Stimulated activated naive B cell treated with anti-CD40 and anti-IgM and Interleukin-4, amounts not matched to agents 10 μg/mL and 1 μg/mL and 100 μg/mL, for 72 hours (primary cell): ENCODE data around the gene BPHL.
"Not testable (repeated sequence)": the region's sequence is repeated elsewhere in the genome, so short reads cannot be mapped to it uniquely, and the experiment has no call there.

ENCODE experiments used
- ATAC-seq, 2 donors: fragments of 150-1000 bp; cut with Tn5 transposase; replicated peaks; 2 replicates each; pipeline ENCODE4 v1.10.0; 2021; ENCODE audit warnings: moderate library complexity in 1 of 2
- DNase-seq: peaks from one replicate; pipeline ENCODE4 v3.0.0; 2021
- H3K27ac Mint-ChIP-seq: one replicate; pipeline ENCODE4 v1.8.0; 2022; ENCODE audit warnings: mild to moderate bottlenecking, mixed read lengths
- H3K27me3 Mint-ChIP-seq, 2 donors: one replicate each; pipeline ENCODE4 v1.8.0; 2022; ENCODE audit warnings: mixed read lengths in 2 of 2
- H3K36me3 Mint-ChIP-seq, 2 donors: one replicate each; pipeline ENCODE4 v1.8.0; 2022; ENCODE audit warnings: mixed read lengths in 2 of 2, mild to moderate bottlenecking in 1 of 2
- H3K4me1 Mint-ChIP-seq, 2 donors: one replicate each; pipeline ENCODE4 v1.8.0; 2022; ENCODE audit warnings: mixed read lengths in 2 of 2, mild to moderate bottlenecking in 1 of 2
- H3K4me3 Mint-ChIP-seq, 2 donors: one replicate each; pipeline ENCODE4 v1.8.0; 2022; ENCODE audit warnings: mild to moderate bottlenecking in 2 of 2, mixed read lengths in 2 of 2, moderate library complexity in 1 of 2
- H3K9me3 Mint-ChIP-seq, 2 donors: one replicate each; pipeline ENCODE4 v1.8.0; 2022; ENCODE audit warnings: mixed read lengths in 2 of 2, mild to moderate bottlenecking in 1 of 2

BPHL gene

DNA sequence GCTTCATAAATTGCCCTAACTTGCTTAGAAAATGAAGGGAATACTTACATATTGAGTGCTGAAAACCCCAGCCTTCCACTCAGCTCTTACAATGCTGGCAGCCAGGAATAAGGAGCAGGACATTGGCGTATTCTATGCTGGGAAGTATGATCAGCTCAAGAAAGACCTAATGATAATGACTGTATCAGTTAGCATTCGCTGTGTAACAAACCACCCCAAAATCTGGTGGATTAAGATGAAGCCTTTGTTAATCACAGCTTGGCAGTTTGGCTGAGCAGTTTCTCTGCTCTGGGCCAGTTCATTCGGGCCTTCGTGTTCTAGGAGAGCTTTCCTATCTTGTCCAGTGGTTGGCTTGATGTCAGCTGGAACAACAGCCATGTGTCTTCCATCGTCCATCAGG lies 72.3 kb downstream of the BPHL start:
- no peaks in the 10 kb centered on the region for H3K36me3 Mint-ChIP-seq
- peaks cover 9 to 32% of the 10 kb centered on the region in 2 donors for H3K27me3 Mint-ChIP-seq
- no peak overlapping the region for H3K27ac Mint-ChIP-seq
- no peaks in the 10 kb centered on the region for H3K4me1 Mint-ChIP-seq
- no peak for DNase-seq
- no peak overlapping the region for H3K4me3 Mint-ChIP-seq
- no peak for ATAC-seq
- H3K9me3 Mint-ChIP-seq: no peaks in the 10 kb centered on the region

DNA sequence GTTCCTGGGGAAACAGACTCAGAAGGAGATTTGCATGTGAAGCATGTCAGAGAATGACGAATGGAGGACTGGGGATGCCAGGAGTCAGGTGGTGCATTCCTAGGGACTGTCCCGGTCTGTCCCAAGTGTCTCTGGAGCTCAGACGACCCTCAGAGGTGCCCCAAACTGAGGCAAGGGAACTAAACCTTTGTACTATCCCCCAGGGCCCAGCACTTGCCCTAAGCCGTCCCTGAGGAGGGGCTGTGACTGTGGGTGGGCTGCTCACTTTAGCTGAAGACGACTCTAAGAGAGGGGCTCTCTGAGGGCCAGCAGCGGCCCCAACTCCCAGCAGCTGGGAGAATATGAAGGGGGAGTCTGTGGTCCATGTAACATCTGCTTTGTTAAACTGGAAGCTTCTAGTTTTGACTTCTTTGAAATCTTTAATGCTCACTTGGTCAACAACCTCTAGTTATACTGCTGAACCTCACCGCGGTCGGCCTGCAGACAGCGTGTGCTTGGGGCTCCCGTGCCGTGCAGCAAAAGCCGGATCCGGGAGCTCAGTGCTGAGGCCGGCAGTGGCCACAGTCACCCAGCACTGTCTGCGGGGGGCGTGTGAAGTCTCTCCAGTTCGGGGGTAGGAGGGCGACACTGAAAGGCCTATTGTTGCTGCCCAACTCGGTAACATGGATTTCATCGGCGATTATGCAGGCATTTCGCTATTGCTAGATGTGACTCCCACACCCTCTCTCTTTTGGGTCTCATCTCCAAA lies 74.8 kb downstream of the BPHL start:
- Mint-ChIP-seq H3K27me3 (peaks cover 0 to 13% of the 10 kb centered on the region in 2 donors), H3K9me3 (no peaks in the 10 kb centered on the region), H3K27ac (no peak overlapping the region), H3K4me1 (no peaks in the 10 kb centered on the region), H3K36me3 (no peaks in the 10 kb centered on the region), H3K4me3 (no peak overlapping the region)
- DNase-seq (no peak), ATAC-seq (no peak)

DNA sequence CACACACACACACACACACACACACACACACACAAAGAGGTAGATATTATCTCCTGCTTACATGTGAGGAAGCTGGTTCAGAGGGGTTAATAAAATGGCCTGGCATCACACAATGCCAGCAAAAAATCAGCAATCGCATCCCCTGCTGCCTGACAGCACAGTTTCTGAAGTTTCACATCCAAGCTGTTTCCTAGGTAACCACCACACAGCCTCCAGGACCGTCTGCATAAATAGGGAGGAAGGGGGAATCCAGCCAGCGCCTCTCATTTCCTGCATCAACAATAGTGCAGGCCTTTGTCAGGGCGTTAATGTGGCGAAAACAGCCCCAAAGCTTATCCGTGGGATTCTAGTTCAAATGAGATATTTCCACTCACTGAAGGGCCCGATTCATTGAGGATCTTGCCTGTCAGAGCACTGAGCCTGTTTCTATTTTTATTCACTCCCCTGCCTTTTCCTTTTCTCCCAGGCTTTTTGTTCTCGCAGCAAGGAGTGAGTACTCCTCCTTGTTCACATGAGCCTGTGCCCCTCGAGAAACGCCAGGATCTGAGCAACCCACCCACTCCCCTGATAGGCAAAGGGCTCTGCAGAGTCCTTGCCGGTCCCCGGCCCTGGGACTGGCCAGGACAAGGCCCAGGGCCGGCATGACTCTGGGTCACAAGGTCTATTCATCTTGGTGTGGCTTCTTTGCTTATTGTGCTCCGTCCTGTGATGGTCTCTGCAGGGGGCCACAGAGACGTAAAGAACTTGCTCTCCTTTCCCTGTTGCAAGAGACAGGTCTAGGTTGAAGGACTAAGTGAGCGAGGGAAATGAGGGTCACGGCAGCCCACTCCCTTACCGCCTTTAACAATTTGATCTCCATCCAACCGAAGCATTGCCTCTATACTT lies 76.3 kb downstream of the BPHL start:
- H3K36me3 Mint-ChIP-seq: no peaks in the 10 kb centered on the region
- H3K9me3 Mint-ChIP-seq: peaks cover 0 to 1% of the 10 kb centered on the region in 2 donors
- H3K4me3 Mint-ChIP-seq: no peak overlapping the region
- H3K27ac Mint-ChIP-seq: no peak overlapping the region
- DNase-seq (no peak), ATAC-seq (peak; percentile 54 to 72)
- H3K4me1 Mint-ChIP-seq: no peaks in the 10 kb centered on the region
- H3K27me3 Mint-ChIP-seq: peaks cover 5 to 7% of the 10 kb centered on the region in 2 donors

DNA sequence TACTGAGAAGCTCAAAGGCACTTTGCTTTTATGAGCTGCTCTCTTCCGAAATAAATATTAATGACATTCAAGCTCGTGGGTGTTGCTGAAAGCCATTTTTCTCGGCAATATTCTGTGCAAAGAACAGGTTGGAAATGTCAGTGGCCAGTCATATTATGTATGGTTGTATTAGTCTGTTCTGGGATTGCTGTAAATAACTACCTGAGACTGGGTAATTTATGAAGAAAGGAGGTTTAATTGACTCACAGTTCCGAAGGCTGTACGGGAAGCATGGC lies 76.8 kb downstream of the BPHL start:
- no peaks in the 10 kb centered on the region for H3K36me3 Mint-ChIP-seq
- H3K27ac Mint-ChIP-seq: no peak overlapping the region

DNA sequence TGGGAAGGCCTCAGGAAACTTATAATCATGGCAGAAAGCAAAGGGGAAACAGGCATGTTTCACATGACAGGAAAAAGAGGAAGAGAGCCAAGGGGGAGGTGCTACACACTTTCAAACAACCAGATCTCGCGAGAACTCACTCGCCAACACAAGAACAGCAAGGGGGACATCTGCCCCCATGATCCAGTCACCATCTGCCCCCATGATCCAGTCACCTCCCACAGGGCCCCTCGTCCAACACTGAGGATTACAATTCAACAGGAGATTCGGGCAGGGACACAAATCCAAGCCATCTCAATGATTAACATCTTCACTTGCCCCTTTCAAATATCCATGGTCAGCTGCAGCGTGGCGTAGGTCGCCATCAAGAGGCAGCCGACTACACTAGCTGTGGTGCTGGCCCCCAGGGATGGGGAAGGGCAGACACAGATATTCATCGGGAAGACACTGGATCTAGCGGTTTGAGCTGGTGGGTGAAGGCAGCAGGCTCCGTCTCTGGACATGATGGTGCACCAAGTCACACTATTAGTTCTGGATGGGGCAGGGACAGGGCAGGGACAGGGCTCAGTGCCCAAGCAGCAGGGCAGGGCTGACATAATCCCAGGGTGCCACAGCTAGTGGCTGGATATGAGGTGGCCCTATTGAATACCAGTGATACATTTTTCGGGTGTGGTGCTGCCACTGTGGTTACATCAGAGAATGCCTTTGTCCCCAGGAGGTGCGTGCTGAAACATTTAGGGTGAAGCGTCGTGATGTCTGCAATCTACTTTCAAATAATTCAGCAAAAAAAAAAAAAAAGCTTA lies 77.4 kb downstream of the BPHL start:
- no peak for DNase-seq
- Mint-ChIP-seq H3K9me3 (peaks cover 0 to 1% of the 10 kb centered on the region in 2 donors), H3K27ac (no peak overlapping the region), H3K4me3 (no peak overlapping the region), H3K36me3 (no peaks in the 10 kb centered on the region), H3K4me1 (no peaks in the 10 kb centered on the region), H3K27me3 (peaks cover 7 to 11% of the 10 kb centered on the region in 2 donors)
- no peak for ATAC-seq

More for the DNA sequence above, 76.8 kb downstream of the BPHL start:
- Mint-ChIP-seq H3K9me3 (peaks cover 0 to 1% of the 10 kb centered on the region in 2 donors), H3K27me3 (peaks cover 8 to 9% of the 10 kb centered on the region in 2 donors), H3K4me3 (no peak overlapping the region), H3K4me1 (no peaks in the 10 kb centered on the region)
- ATAC-seq (no peak), DNase-seq (no peak)

DNA sequence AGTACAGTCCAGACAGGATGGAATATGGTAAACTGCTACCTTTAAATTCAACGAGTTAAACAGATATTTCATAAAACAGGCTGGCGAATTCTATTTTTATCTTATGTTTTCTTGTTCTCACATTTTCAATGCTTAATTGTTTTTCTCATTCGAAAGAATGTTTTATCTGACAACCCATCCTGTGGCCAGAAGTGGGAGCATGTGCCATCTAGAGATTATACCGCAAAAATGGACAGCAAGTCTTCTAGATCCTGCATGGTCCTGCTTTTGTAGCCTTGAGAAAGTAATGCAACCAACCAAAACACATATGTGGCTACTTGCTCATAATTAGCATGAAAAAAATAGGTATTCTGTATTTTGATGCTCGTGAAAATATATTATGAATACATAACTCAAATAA lies 78.3 kb downstream of the BPHL start:
- Mint-ChIP-seq H3K9me3 (peaks cover 0 to 1% of the 10 kb centered on the region in 2 donors), H3K27me3 (peaks cover 7 to 11% of the 10 kb centered on the region in 2 donors)

DNA sequence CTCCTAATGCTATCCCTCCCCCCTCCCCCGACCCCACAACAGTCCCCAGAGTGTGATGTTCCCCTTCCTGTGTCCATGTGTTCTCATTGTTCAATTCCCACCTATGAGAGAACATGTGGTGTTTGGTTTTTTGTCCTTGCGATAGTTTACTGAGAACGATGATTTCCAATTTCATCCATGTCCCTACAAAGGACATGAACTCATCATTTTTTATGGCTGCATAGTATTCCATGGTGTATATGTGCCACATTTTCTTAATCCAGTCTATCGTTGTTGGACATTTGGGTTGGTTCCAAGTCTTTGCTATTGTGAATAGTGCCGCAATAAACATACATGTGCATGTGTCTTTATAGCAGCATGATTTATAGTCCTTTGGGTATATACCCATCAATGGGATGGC lies 79.2 kb downstream of the BPHL start:
- H3K27ac Mint-ChIP-seq, DNase-seq, H3K9me3 Mint-ChIP-seq, ATAC-seq, H3K36me3 Mint-ChIP-seq, H3K4me1 Mint-ChIP-seq, H3K4me3 Mint-ChIP-seq: not testable (repeated sequence)
- peaks cover 7 to 11% of the 10 kb centered on the region in 2 donors for H3K27me3 Mint-ChIP-seq

More for the DNA sequence above, 78.3 kb downstream of the BPHL start:
- H3K36me3 Mint-ChIP-seq: no peaks in the 10 kb centered on the region
- no peak overlapping the region for H3K4me3 Mint-ChIP-seq
- DNase-seq (no peak), ATAC-seq (no peak)
- no peaks in the 10 kb centered on the region for H3K4me1 Mint-ChIP-seq
- H3K27ac Mint-ChIP-seq: no peak overlapping the region

- peaks cover 0 to 11% of the 10 kb centered on the region in 2 donors for H3K9me3 Mint-ChIP-seq
- peaks cover 7 to 11% of the 10 kb centered on the region in 2 donors for H3K27me3 Mint-ChIP-seq
- DNase-seq: no peak
- no peak overlapping the region for H3K4me3 Mint-ChIP-seq
- no peak overlapping the region for H3K27ac Mint-ChIP-seq
- ATAC-seq: no peak
- H3K4me1 Mint-ChIP-seq: peaks cover 13 to 19% of the 10 kb centered on the region in 2 donors
- H3K36me3 Mint-ChIP-seq: peaks cover 0 to 10% of the 10 kb centered on the region in 2 donors
Measured at GRCh38 chr6:3199382-3199781, 80.9 kb downstream of the BPHL start.

- Mint-ChIP-seq H3K36me3 (peaks cover 4 to 16% of the 10 kb centered on the region in 2 donors), H3K27ac (no peak overlapping the region)
Measured at GRCh38 chr6:3200682-3201081, 82.2 kb downstream of the BPHL start.

DNA sequence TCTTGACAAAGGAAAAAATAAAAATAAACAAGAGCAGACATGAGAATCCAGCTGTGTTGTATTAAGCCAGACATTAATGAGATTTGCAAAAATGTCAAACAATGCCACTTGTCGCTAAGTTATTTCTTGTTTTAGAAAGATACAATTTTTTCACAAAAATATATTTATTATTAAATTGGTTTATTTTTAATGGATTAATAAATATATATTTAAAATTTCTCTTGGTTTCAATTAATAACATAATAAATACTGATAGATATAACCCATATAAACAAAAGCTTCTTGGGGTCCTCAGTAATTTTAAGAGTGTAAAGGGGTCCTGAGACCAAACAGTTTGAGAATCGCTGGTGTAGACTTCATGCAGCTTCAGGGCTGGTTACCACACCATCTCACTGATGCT lies 82.9 kb downstream of the BPHL start:
- Mint-ChIP-seq H3K27ac (no peak overlapping the region), H3K4me3 (no peak overlapping the region), H3K4me1 (peaks cover 25 to 35% of the 10 kb centered on the region in 2 donors), H3K36me3 (peaks cover 4 to 22% of the 10 kb centered on the region in 2 donors), H3K9me3 (peaks cover 4 to 14% of the 10 kb centered on the region in 2 donors), H3K27me3 (peaks cover 8 to 16% of the 10 kb centered on the region in 2 donors)
- no peak for ATAC-seq
- DNase-seq: no peak

More at GRCh38 chr6:3200682-3201081, 82.2 kb downstream of the BPHL start:
- H3K9me3 Mint-ChIP-seq: peaks cover 4 to 14% of the 10 kb centered on the region in 2 donors
- peaks cover 7 to 11% of the 10 kb centered on the region in 2 donors for H3K27me3 Mint-ChIP-seq
- DNase-seq: no peak
- no peak for ATAC-seq
- no peak overlapping the region for H3K4me3 Mint-ChIP-seq
- H3K4me1 Mint-ChIP-seq: peaks cover 19 to 28% of the 10 kb centered on the region in 2 donors
